ENCODE results near the gene NFIX. TPM values are rescaled to one million over a fixed set of nuclear protein-coding genes. Genes with fewer than 3 reads are reported as not detected.
A peak's percentile ranks its signal among the peaks of the same experiment; 100 is the strongest.

Gene NFIX
- total RNA-seq, 4 donors from 2014 or later, result 126 to 223 (median 176) TPM

- H3K9me3 ChIP-seq, result no peaks in the 10 kb centered on the region
- no peak for DNase-seq (ENCODE audit: low spot score in 2 of 2)
- peaks cover 100% of the 10 kb centered on the region for H3K4me1 ChIP-seq
- H3K27ac ChIP-seq, result peak overlapping the region; percentile 90
- no peaks in the 10 kb centered on the region for H3K27me3 ChIP-seq
- WGBS, result 49% methylated on average over 11 of the region's 13 CpGs
- no peaks in the 10 kb centered on the region for H3K36me3 ChIP-seq
- TF ChIP-seq CTCF (IDR thresholded peaks at IDR 0.05), result no peak
- TF ChIP-seq EP300 (IDR thresholded peaks at IDR 0.05), result no peak
- TF ChIP-seq POLR2AphosphoS5 (IDR thresholded peaks at IDR 0.05), result no peak
- no peak for TF ChIP-seq POLR2A (IDR thresholded peaks at IDR 0.05)
- H3K4me3 ChIP-seq, result peak overlapping the region; percentile 28
These were observed 40.6 kb downstream of the NFIX start for GRCh38 chr19:13035820-13036365.

- Histone ChIP-seq H3K36me3 (no peaks in the 10 kb centered on the region), H3K4me3 (peak overlapping the region; percentile 28), H3K27ac (peak overlapping the region; percentile 90), H3K27me3 (no peaks in the 10 kb centered on the region), H3K9me3 (no peaks in the 10 kb centered on the region), H3K4me1 (peaks cover 100% of the 10 kb centered on the region)
- peak in 1 of 2 donors; percentile 16 for TF ChIP-seq CTCF (IDR thresholded peaks at IDR 0.05)
- no peak for TF ChIP-seq EP300 (IDR thresholded peaks at IDR 0.05)
- TF ChIP-seq POLR2AphosphoS5 (IDR thresholded peaks at IDR 0.05), result no peak
- no peak for DNase-seq (ENCODE audit: low spot score in 2 of 2)
- 43% methylated on average over 18 of the region's 18 CpGs for WGBS
These were observed 41.2 kb downstream of the NFIX start for GRCh38 chr19:13036366-13036976.

- Histone ChIP-seq H3K9me3 (no peaks in the 10 kb centered on the region), H3K4me1 (peaks cover 97% of the 10 kb centered on the region), H3K27ac (peak overlapping the region; percentile 90), H3K4me3 (no peak overlapping the region), H3K27me3 (no peaks in the 10 kb centered on the region), H3K36me3 (no peaks in the 10 kb centered on the region)
- WGBS, result 22% methylated on average over 7 of the region's 7 CpGs
- TF ChIP-seq EP300 (IDR thresholded peaks at IDR 0.05), result no peak
- no peak for TF ChIP-seq CTCF (IDR thresholded peaks at IDR 0.05)
- no peak for TF ChIP-seq POLR2AphosphoS5 (IDR thresholded peaks at IDR 0.05)
- no peak for TF ChIP-seq POLR2A (IDR thresholded peaks at IDR 0.05)
- no peak for DNase-seq (ENCODE audit: low spot score in 2 of 2)
These were observed 41.9 kb downstream of the NFIX start for GRCh38 chr19:13037161-13037560.

- H3K9me3 ChIP-seq, result no peaks in the 10 kb centered on the region
- H3K4me1 ChIP-seq, result peaks cover 96% of the 10 kb centered on the region
- H3K27ac ChIP-seq, result peak overlapping the region; percentile 90
- no peak for DNase-seq (ENCODE audit: low spot score in 2 of 2)
- H3K27me3 ChIP-seq, result no peaks in the 10 kb centered on the region
- H3K4me3 ChIP-seq, result no peak overlapping the region
- 64% methylated on average over 7 of the region's 7 CpGs for WGBS
- no peaks in the 10 kb centered on the region for H3K36me3 ChIP-seq
- no peak for TF ChIP-seq POLR2AphosphoS5 (IDR thresholded peaks at IDR 0.05)
- TF ChIP-seq POLR2A (IDR thresholded peaks at IDR 0.05), result no peak
- TF ChIP-seq CTCF (IDR thresholded peaks at IDR 0.05), result no peak
- no peak for TF ChIP-seq EP300 (IDR thresholded peaks at IDR 0.05)
These were observed 42.5 kb downstream of the NFIX start for GRCh38 chr19:13037731-13038130.

GRCh38 chr19:13038306-13039210 lies 43.3 kb downstream of the NFIX start:
- TF ChIP-seq POLR2AphosphoS5 (IDR thresholded peaks at IDR 0.05), result no peak
- no peak for TF ChIP-seq EP300 (IDR thresholded peaks at IDR 0.05)
- no peak for TF ChIP-seq CTCF (IDR thresholded peaks at IDR 0.05)
- TF ChIP-seq POLR2A (IDR thresholded peaks at IDR 0.05), result no peak
- WGBS, result 71% methylated on average over 12 of the region's 13 CpGs

More at GRCh38 chr19:13038306-13039210, 43.3 kb downstream of the NFIX start:
- Histone ChIP-seq H3K36me3 (no peaks in the 10 kb centered on the region), H3K9me3 (no peaks in the 10 kb centered on the region), H3K27me3 (no peaks in the 10 kb centered on the region), H3K4me3 (no peak overlapping the region), H3K4me1 (peaks cover 96% of the 10 kb centered on the region), H3K27ac (peak overlapping the region; percentile 90)
- DNase-seq (ENCODE audit: low spot score in 2 of 2), result no peak
